Natural killer cell treated with Interleukin-12 subunit alpha and Interleukin-12 subunit beta and Interleukin-15 and Interleukin-18, amount 100 ng/mL, for 72 hours (primary cell): ENCODE results near the gene FBP2. TPM values are rescaled to one million over a fixed set of nuclear protein-coding genes. Genes with fewer than 3 reads are reported as not detected.
A peak's percentile ranks its signal among the peaks of the same experiment; 100 is the strongest.

Source experiments
- ATAC-seq, 2 donors: fragments of 150-1000 bp; cut with Tn5 transposase in 1 of 2; sonication (Bioruptor Pico), chemical (Tn5 transposase) in 1 of 2; 2 replicates each; pipeline ENCODE4 v1.10.0; 2021
- DNase-seq: peaks from one replicate; pipeline ENCODE4 v3.0.0; 2022; ENCODE audit warnings: low spot score
- H3K27ac Mint-ChIP-seq, 2 donors: 1 replicate in 1 of 2; 2 replicates in 1 of 2; pipeline ENCODE4 v1.8.0; 2022; ENCODE audit warnings: mixed read lengths in 2 of 2, mild to moderate bottlenecking in 1 of 2, moderate library complexity in 1 of 2
- H3K27me3 Mint-ChIP-seq, 2 donors: 1 replicate in 1 of 2; 2 replicates in 1 of 2; pipeline ENCODE4 v1.8.0; 2022; ENCODE audit warnings: mixed read lengths in 2 of 2
- H3K36me3 Mint-ChIP-seq: one replicate; pipeline ENCODE4 v1.8.0; 2022; ENCODE audit warnings: mixed read lengths
- H3K4me1 Mint-ChIP-seq, 2 donors: 1 replicate in 1 of 2; 2 replicates in 1 of 2; pipeline ENCODE4 v1.8.0; 2022; ENCODE audit warnings: low read depth in 2 of 2, mixed read lengths in 2 of 2, mild to moderate bottlenecking in 1 of 2
- H3K4me3 Mint-ChIP-seq: one replicate; pipeline ENCODE4 v1.8.0; 2022; ENCODE audit warnings: mixed read lengths
- H3K9me3 Mint-ChIP-seq: 2 replicates; pipeline ENCODE4 v1.8.0; 2022; ENCODE audit warnings: mixed read lengths
- total RNA-seq, 2 donors: library from RNA; stranded (reverse); gene quantifications; one replicate each; pipeline ENCODE4 v1.2.3, GENCODE V29; 2022

Gene FBP2
- total RNA-seq, 2 donors from 2014 or later: not detected

GRCh38 chr9:94623253-94623652, 29.6 kb upstream of the FBP2 start:
- Mint-ChIP-seq H3K36me3 (no peaks in the 10 kb centered on the region), H3K4me3 (no peak overlapping the region), H3K27me3 (no peaks in the 10 kb centered on the region), H3K9me3 (no peaks in the 10 kb centered on the region), H3K27ac (no peak overlapping the region), H3K4me1 (no peaks in the 10 kb centered on the region)
- ATAC-seq: no peak
- no peak for DNase-seq

GRCh38 chr9:94622087-94622800, 28.6 kb upstream of the FBP2 start:
- H3K4me3 Mint-ChIP-seq: no peak overlapping the region
- ATAC-seq (no peak), DNase-seq (no peak)
- H3K4me1 Mint-ChIP-seq: no peaks in the 10 kb centered on the region
- no peaks in the 10 kb centered on the region for H3K27me3 Mint-ChIP-seq
- no peaks in the 10 kb centered on the region for H3K9me3 Mint-ChIP-seq
- H3K27ac Mint-ChIP-seq: no peak overlapping the region
- no peaks in the 10 kb centered on the region for H3K36me3 Mint-ChIP-seq

- no peaks in the 10 kb centered on the region for H3K9me3 Mint-ChIP-seq
- no peaks in the 10 kb centered on the region for H3K4me1 Mint-ChIP-seq
- H3K27ac Mint-ChIP-seq: no peak overlapping the region
- DNase-seq (no peak), ATAC-seq (no peak)
- no peaks in the 10 kb centered on the region for H3K36me3 Mint-ChIP-seq
- no peaks in the 10 kb centered on the region for H3K27me3 Mint-ChIP-seq
- no peak overlapping the region for H3K4me3 Mint-ChIP-seq
These were observed 25.4 kb upstream of the FBP2 start for GRCh38 chr9:94619026-94619425.

- Mint-ChIP-seq H3K4me1 (peaks cover 10 to 12% of the 10 kb centered on the region in 2 donors), H3K4me3 (no peak overlapping the region), H3K9me3 (no peaks in the 10 kb centered on the region), H3K27me3 (peaks cover 0 to 4% of the 10 kb centered on the region in 2 donors), H3K36me3 (no peaks in the 10 kb centered on the region), H3K27ac (no peak overlapping the region)
- DNase-seq (no peak), ATAC-seq (no peak)
These were observed 19.4 kb upstream of the FBP2 start for GRCh38 chr9:94613003-94613402.

GRCh38 chr9:94612071-94612470, 18.4 kb upstream of the FBP2 start:
- ATAC-seq: no peak
- Mint-ChIP-seq H3K27me3 (peaks cover 0 to 4% of the 10 kb centered on the region in 2 donors), H3K4me1 (peaks cover 10 to 12% of the 10 kb centered on the region in 2 donors), H3K4me3 (no peak overlapping the region), H3K9me3 (no peaks in the 10 kb centered on the region), H3K27ac (no peak overlapping the region), H3K36me3 (no peaks in the 10 kb centered on the region)
- DNase-seq: no peak

GRCh38 chr9:94611638-94612068, 18.0 kb upstream of the FBP2 start:
- ATAC-seq (peak in 1 of 2 donors; percentile 57), DNase-seq (no peak)
- H3K4me1 Mint-ChIP-seq: peaks cover 10 to 12% of the 10 kb centered on the region in 2 donors
- no peak overlapping the region for H3K27ac Mint-ChIP-seq
- no peaks in the 10 kb centered on the region for H3K9me3 Mint-ChIP-seq
- H3K4me3 Mint-ChIP-seq: no peak overlapping the region
- H3K27me3 Mint-ChIP-seq: peaks cover 0 to 4% of the 10 kb centered on the region in 2 donors
- H3K36me3 Mint-ChIP-seq: no peaks in the 10 kb centered on the region

GRCh38 chr9:94610181-94610606, 16.6 kb upstream of the FBP2 start:
- H3K27ac Mint-ChIP-seq: no peak overlapping the region
- no peaks in the 10 kb centered on the region for H3K36me3 Mint-ChIP-seq
- no peaks in the 10 kb centered on the region for H3K9me3 Mint-ChIP-seq
- DNase-seq (no peak), ATAC-seq (no peak)
- peaks cover 0 to 4% of the 10 kb centered on the region in 2 donors for H3K27me3 Mint-ChIP-seq
- H3K4me3 Mint-ChIP-seq: no peak overlapping the region
- H3K4me1 Mint-ChIP-seq: peaks cover 10 to 12% of the 10 kb centered on the region in 2 donors

GRCh38 chr9:94607423-94607691, 13.7 kb upstream of the FBP2 start:
- no peak for ATAC-seq
- DNase-seq: no peak
- Mint-ChIP-seq H3K36me3 (no peaks in the 10 kb centered on the region), H3K4me3 (no peak overlapping the region), H3K9me3 (no peaks in the 10 kb centered on the region), H3K4me1 (peaks cover 16 to 18% of the 10 kb centered on the region in 2 donors), H3K27ac (no peak overlapping the region), H3K27me3 (peaks cover 0 to 4% of the 10 kb centered on the region in 2 donors)

- peaks cover 0 to 4% of the 10 kb centered on the region in 2 donors for H3K27me3 Mint-ChIP-seq
- DNase-seq: no peak
- H3K36me3 Mint-ChIP-seq: no peaks in the 10 kb centered on the region
- H3K9me3 Mint-ChIP-seq: no peaks in the 10 kb centered on the region
- no peak overlapping the region for H3K27ac Mint-ChIP-seq
- H3K4me3 Mint-ChIP-seq: no peak overlapping the region
- no peak for ATAC-seq
- peaks cover 11 to 13% of the 10 kb centered on the region in 2 donors for H3K4me1 Mint-ChIP-seq
These were observed 13.2 kb upstream of the FBP2 start for GRCh38 chr9:94606646-94607422.

GRCh38 chr9:94603259-94604160, 9.9 kb upstream of the FBP2 start:
- DNase-seq (no peak), ATAC-seq (peak; percentile 67 to 72)
- Mint-ChIP-seq H3K4me1 (peaks cover 5 to 6% of the 10 kb centered on the region in 2 donors), H3K27ac (no peak overlapping the region), H3K27me3 (no peaks in the 10 kb centered on the region), H3K4me3 (no peak overlapping the region), H3K9me3 (no peaks in the 10 kb centered on the region), H3K36me3 (no peaks in the 10 kb centered on the region)

- DNase-seq: no peak
- H3K36me3 Mint-ChIP-seq: no peaks in the 10 kb centered on the region
- H3K9me3 Mint-ChIP-seq: no peaks in the 10 kb centered on the region
- ATAC-seq: no peak
- no peak overlapping the region for H3K4me3 Mint-ChIP-seq
- no peaks in the 10 kb centered on the region for H3K27me3 Mint-ChIP-seq
- peaks cover 5 to 6% of the 10 kb centered on the region in 2 donors for H3K4me1 Mint-ChIP-seq
- no peak overlapping the region for H3K27ac Mint-ChIP-seq
These were observed 9.0 kb upstream of the FBP2 start for GRCh38 chr9:94602666-94603065.

- ATAC-seq: no peak
- Mint-ChIP-seq H3K36me3 (no peaks in the 10 kb centered on the region), H3K9me3 (no peaks in the 10 kb centered on the region), H3K27ac (no peak overlapping the region), H3K4me1 (peaks cover 5 to 6% of the 10 kb centered on the region in 2 donors), H3K27me3 (no peaks in the 10 kb centered on the region), H3K4me3 (no peak overlapping the region)
- no peak for DNase-seq
These were observed 7.1 kb upstream of the FBP2 start for GRCh38 chr9:94600715-94601114.

GRCh38 chr9:94600258-94600657, 6.6 kb upstream of the FBP2 start:
- Mint-ChIP-seq H3K4me1 (peaks cover 5 to 6% of the 10 kb centered on the region in 2 donors), H3K4me3 (no peak overlapping the region), H3K27me3 (no peaks in the 10 kb centered on the region), H3K27ac (no peak overlapping the region), H3K9me3 (no peaks in the 10 kb centered on the region), H3K36me3 (no peaks in the 10 kb centered on the region)
- DNase-seq (no peak), ATAC-seq (peak in 1 of 2 donors; percentile 34)
